ENCODE results near the gene LYVE1. TPM values are rescaled to one million over a fixed set of nuclear protein-coding genes. Genes with fewer than 3 reads are reported as not detected.

LYVE1 gene
- total and polyA plus RNA-seq, 5 donors from 2014 or later = not detected

DNA sequence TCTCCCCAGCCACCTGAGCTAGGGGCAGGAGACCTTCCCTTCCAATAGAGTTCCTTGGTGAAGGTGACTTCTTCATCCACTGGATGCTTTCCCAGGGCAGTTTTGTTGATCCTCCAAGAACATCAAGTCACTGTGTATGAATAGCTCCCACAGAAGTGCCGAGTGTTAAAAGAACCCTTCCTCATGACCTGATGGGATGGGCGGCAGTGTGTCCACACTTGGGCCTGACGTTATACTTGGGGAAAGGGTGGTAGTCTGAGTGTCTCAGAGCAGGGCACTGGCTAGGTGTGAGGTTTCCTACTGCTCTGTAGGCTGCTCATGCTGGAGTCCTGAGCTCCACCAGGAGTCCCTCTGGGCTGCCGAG lies 7.6 kb upstream of the LYVE1 start:
- Mint-ChIP-seq H3K27ac (no peak overlapping the region), H3K4me3 (no peak overlapping the region), H3K9me3 (no peaks in the 10 kb centered on the region), H3K36me3 (no peaks in the 10 kb centered on the region), H3K27me3 (peaks cover 24% of the 10 kb centered on the region), H3K4me1 (no peaks in the 10 kb centered on the region)
- Histone ChIP-seq H3K4me1 (ENCODE audit: control insufficient read depth, insufficient read depth, low read length, poor library complexity, severe bottlenecking) (no peaks in the 10 kb centered on the region), H3K36me3 (ENCODE audit: control insufficient read depth, insufficient read depth, low read length) (no peaks in the 10 kb centered on the region), H3K27ac (ENCODE audit: insufficient read depth, low read length, poor library complexity, severe bottlenecking) (no peak overlapping the region), H3K4me3 (ENCODE audit: low read depth, low read length) (no peak overlapping the region), H3K9me3 (ENCODE audit: control insufficient read depth in 2 of 2, low read length in 2 of 2) (no peaks in the 10 kb centered on the region), H3K27me3 (ENCODE audit: control insufficient read depth, insufficient read depth, low read length) (peaks cover 6% of the 10 kb centered on the region)
- no peak for DNase-seq
- ATAC-seq (ENCODE audit: low read depth in 2 of 2) = no peak

DNA sequence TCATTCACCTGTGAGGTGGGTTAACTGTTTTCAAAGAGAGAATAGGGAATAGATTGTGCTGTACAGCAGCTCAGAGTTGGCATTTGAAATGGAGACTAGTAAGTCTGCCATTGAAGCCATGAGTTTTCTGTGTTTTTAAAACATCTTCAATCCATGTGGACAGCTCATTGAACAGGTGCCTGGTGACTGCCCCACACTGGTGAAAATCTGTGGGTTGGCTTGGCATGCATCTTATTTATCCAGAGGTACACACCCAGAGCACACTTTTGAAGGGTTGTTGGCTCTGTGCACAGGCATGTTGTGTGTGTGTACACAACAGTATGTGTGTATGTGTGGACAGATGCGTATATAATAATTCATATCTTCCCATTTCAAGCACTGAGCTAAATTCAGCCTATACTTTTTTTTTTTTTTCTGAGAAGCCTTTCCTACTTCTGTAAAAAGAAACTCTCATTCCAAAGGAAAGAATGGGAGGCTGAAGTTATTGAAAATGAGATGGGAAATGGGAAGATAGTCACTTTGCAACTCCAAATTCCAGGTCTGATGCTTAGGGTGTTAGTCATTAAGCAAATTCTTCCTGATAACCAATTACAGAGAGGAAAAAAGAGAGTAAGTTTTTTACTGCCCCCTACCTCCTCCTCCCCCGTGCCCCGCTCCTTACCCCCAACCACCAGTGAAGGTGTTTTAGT lies 7.0 kb upstream of the LYVE1 start:
- no peaks in the 10 kb centered on the region for H3K36me3 ChIP-seq (ENCODE audit: control insufficient read depth, insufficient read depth, low read length)
- Mint-ChIP-seq H3K9me3 (no peaks in the 10 kb centered on the region), H3K27ac (no peak overlapping the region), H3K36me3 (no peaks in the 10 kb centered on the region), H3K4me3 (no peak overlapping the region), H3K4me1 (no peaks in the 10 kb centered on the region), H3K27me3 (peaks cover 24% of the 10 kb centered on the region)
- no peak overlapping the region for H3K27ac ChIP-seq (ENCODE audit: insufficient read depth, low read length, poor library complexity, severe bottlenecking)
- no peaks in the 10 kb centered on the region for H3K4me1 ChIP-seq (ENCODE audit: control insufficient read depth, insufficient read depth, low read length, poor library complexity, severe bottlenecking)
- H3K27me3 ChIP-seq (ENCODE audit: control insufficient read depth, insufficient read depth, low read length) = peaks cover 6% of the 10 kb centered on the region
- H3K9me3 ChIP-seq (ENCODE audit: control insufficient read depth in 2 of 2, low read length in 2 of 2) = no peaks in the 10 kb centered on the region
- ATAC-seq (ENCODE audit: low read depth in 2 of 2) (no peak), DNase-seq (no peak)
- no peak overlapping the region for H3K4me3 ChIP-seq (ENCODE audit: low read depth, low read length)

DNA sequence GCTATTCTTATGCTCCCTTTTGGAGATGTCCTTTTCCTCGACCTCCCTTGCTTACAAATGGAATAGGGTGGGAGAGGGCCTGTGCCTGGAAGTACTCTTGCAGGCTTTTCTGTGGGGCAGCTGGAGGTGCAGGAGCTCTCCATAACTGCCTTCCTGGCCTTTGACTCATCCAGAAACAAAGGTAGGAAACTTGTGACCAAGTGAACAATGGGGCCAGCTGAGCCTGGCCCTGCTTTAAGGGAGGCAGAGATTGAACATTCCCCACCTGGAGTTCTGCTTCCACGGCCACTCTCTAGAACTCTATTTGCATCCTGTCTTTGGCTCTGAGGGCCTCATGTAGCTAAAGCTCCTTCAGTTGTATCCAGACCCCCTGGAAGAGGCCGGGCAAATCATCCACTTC lies 5.1 kb upstream of the LYVE1 start:
- H3K27me3 Mint-ChIP-seq = peaks cover 19% of the 10 kb centered on the region
- H3K36me3 ChIP-seq (ENCODE audit: control insufficient read depth, insufficient read depth, low read length) = no peaks in the 10 kb centered on the region
- no peak overlapping the region for H3K4me3 Mint-ChIP-seq
- H3K9me3 ChIP-seq (ENCODE audit: control insufficient read depth in 2 of 2, low read length in 2 of 2) = no peaks in the 10 kb centered on the region
- H3K9me3 Mint-ChIP-seq = no peaks in the 10 kb centered on the region
- no peaks in the 10 kb centered on the region for H3K36me3 Mint-ChIP-seq
- peaks cover 1% of the 10 kb centered on the region for H3K27me3 ChIP-seq (ENCODE audit: control insufficient read depth, insufficient read depth, low read length)
- ATAC-seq (ENCODE audit: low read depth in 2 of 2) (no peak), DNase-seq (no peak)
- no peak overlapping the region for H3K27ac Mint-ChIP-seq
- H3K4me1 ChIP-seq (ENCODE audit: control insufficient read depth, insufficient read depth, low read length, poor library complexity, severe bottlenecking) = no peaks in the 10 kb centered on the region
- no peak overlapping the region for H3K4me3 ChIP-seq (ENCODE audit: low read depth, low read length)
- H3K27ac ChIP-seq (ENCODE audit: insufficient read depth, low read length, poor library complexity, severe bottlenecking) = no peak overlapping the region
- no peaks in the 10 kb centered on the region for H3K4me1 Mint-ChIP-seq

DNA sequence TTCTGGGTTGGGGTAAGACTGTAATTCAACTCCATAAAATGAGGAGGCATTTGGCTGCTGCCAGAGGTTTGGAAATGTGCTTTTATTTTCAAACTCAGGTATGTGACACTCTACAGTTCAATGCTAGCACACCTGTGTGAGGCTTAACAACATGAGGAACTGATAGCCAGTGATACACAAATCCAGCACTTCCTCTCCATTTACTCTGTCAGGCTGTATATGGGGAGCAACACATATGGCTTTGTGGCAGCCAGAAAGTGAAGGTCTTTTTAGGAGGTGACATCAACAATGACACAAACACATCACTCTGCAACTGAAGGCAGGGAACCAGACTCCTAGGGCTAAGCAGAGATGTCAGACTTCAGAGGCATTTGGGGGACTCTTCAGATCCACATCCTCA lies 4.6 kb upstream of the LYVE1 start:
- peaks cover 15% of the 10 kb centered on the region for H3K27me3 Mint-ChIP-seq
- H3K4me1 Mint-ChIP-seq = no peaks in the 10 kb centered on the region
- peaks cover 3% of the 10 kb centered on the region for H3K27me3 ChIP-seq (ENCODE audit: control insufficient read depth, insufficient read depth, low read length)
- H3K36me3 Mint-ChIP-seq = no peaks in the 10 kb centered on the region
- no peak overlapping the region for H3K4me3 Mint-ChIP-seq
- no peaks in the 10 kb centered on the region for H3K9me3 Mint-ChIP-seq
- no peak overlapping the region for H3K4me3 ChIP-seq (ENCODE audit: low read depth, low read length)
- no peak overlapping the region for H3K27ac ChIP-seq (ENCODE audit: insufficient read depth, low read length, poor library complexity, severe bottlenecking)
- H3K4me1 ChIP-seq (ENCODE audit: control insufficient read depth, insufficient read depth, low read length, poor library complexity, severe bottlenecking) = no peaks in the 10 kb centered on the region
- ATAC-seq (ENCODE audit: low read depth in 2 of 2) (no peak), DNase-seq (no peak)
- no peaks in the 10 kb centered on the region for H3K9me3 ChIP-seq (ENCODE audit: control insufficient read depth in 2 of 2, low read length in 2 of 2)
- H3K27ac Mint-ChIP-seq = no peak overlapping the region
- H3K36me3 ChIP-seq (ENCODE audit: control insufficient read depth, insufficient read depth, low read length) = no peaks in the 10 kb centered on the region

DNA sequence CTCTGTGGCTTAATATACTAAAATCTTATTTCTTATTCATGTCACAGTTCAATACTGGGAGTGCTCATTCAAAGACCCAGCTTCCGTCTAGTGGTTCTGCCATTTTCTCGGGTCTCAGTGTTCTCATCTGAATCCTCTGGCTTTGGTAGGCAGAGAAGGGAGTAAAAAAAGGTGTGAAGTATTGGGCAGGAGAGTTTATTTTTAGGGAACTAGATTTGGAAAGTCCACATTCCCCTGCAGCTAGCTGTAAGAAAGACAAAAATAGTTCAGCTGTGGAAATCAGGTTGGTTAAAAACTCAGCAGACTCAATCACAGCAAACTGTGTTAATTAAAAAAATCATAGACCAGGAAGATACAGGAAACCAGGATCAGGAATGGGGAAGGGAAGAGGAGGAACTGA lies 4.1 kb upstream of the LYVE1 start:
- Histone ChIP-seq H3K4me1 (ENCODE audit: control insufficient read depth, insufficient read depth, low read length, poor library complexity, severe bottlenecking) (no peaks in the 10 kb centered on the region), H3K4me3 (ENCODE audit: low read depth, low read length) (no peak overlapping the region), H3K27me3 (ENCODE audit: control insufficient read depth, insufficient read depth, low read length) (peaks cover 4% of the 10 kb centered on the region), H3K9me3 (ENCODE audit: control insufficient read depth in 2 of 2, low read length in 2 of 2) (no peaks in the 10 kb centered on the region), H3K27ac (ENCODE audit: insufficient read depth, low read length, poor library complexity, severe bottlenecking) (no peak overlapping the region), H3K36me3 (ENCODE audit: control insufficient read depth, insufficient read depth, low read length) (no peaks in the 10 kb centered on the region)
- ATAC-seq (ENCODE audit: low read depth in 2 of 2) (no peak), DNase-seq (no peak)
- no peak overlapping the region for H3K27ac Mint-ChIP-seq
- H3K4me1 Mint-ChIP-seq = no peaks in the 10 kb centered on the region
- H3K4me3 Mint-ChIP-seq = no peak overlapping the region
- no peaks in the 10 kb centered on the region for H3K9me3 Mint-ChIP-seq
- no peaks in the 10 kb centered on the region for H3K36me3 Mint-ChIP-seq
- H3K27me3 Mint-ChIP-seq = peaks cover 15% of the 10 kb centered on the region

DNA sequence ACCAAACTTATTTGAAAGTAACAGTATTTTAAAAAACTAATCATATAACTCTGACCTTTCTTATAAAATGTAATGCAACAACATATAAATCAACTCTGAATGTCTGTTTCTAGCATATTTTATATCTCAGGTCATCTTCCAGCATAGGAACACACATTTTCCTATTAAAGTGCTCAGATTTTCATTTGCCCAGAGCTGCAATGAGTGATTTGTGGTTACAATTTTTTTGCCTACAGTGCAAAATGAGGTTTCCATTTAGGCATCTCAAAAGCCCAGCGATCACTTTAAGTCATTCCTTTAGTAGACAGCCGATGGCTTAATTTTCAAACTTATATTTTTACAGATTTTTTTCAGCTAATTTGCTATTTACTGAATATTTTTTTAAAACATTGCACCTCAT lies 1.0 kb downstream of the LYVE1 start:
- Mint-ChIP-seq H3K36me3 (no peaks in the 10 kb centered on the region), H3K4me3 (no peak overlapping the region), H3K27ac (no peak overlapping the region), H3K27me3 (peaks cover 29% of the 10 kb centered on the region), H3K4me1 (no peaks in the 10 kb centered on the region), H3K9me3 (no peaks in the 10 kb centered on the region)
- Histone ChIP-seq H3K4me1 (ENCODE audit: control insufficient read depth, insufficient read depth, low read length, poor library complexity, severe bottlenecking) (no peaks in the 10 kb centered on the region), H3K27ac (ENCODE audit: insufficient read depth, low read length, poor library complexity, severe bottlenecking) (no peak overlapping the region), H3K9me3 (ENCODE audit: control insufficient read depth in 2 of 2, low read length in 2 of 2) (no peaks in the 10 kb centered on the region), H3K36me3 (ENCODE audit: control insufficient read depth, insufficient read depth, low read length) (no peaks in the 10 kb centered on the region), H3K4me3 (ENCODE audit: low read depth, low read length) (no peak overlapping the region), H3K27me3 (ENCODE audit: control insufficient read depth, insufficient read depth, low read length) (peaks cover 10% of the 10 kb centered on the region)
- ATAC-seq (ENCODE audit: low read depth in 2 of 2) (no peak), DNase-seq (no peak)

- Mint-ChIP-seq H3K9me3 (no peaks in the 10 kb centered on the region), H3K4me3 (no peak overlapping the region), H3K4me1 (no peaks in the 10 kb centered on the region), H3K36me3 (no peaks in the 10 kb centered on the region), H3K27ac (no peak overlapping the region), H3K27me3 (peaks cover 22% of the 10 kb centered on the region)
- Histone ChIP-seq H3K4me3 (ENCODE audit: low read depth, low read length) (no peak overlapping the region), H3K27ac (ENCODE audit: insufficient read depth, low read length, poor library complexity, severe bottlenecking) (no peak overlapping the region), H3K27me3 (ENCODE audit: control insufficient read depth, insufficient read depth, low read length) (peaks cover 10% of the 10 kb centered on the region), H3K4me1 (ENCODE audit: control insufficient read depth, insufficient read depth, low read length, poor library complexity, severe bottlenecking) (no peaks in the 10 kb centered on the region), H3K9me3 (ENCODE audit: control insufficient read depth in 2 of 2, low read length in 2 of 2) (no peaks in the 10 kb centered on the region), H3K36me3 (ENCODE audit: control insufficient read depth, insufficient read depth, low read length) (no peaks in the 10 kb centered on the region)
- DNase-seq (no peak), ATAC-seq (ENCODE audit: low read depth in 2 of 2) (no peak)
Measured at GRCh38 chr11:10566257-10566957, 2.1 kb downstream of the LYVE1 start.

GRCh38 chr11:10565493-10565892 lies 3.0 kb downstream of the LYVE1 start:
- Mint-ChIP-seq H3K36me3 (no peaks in the 10 kb centered on the region), H3K4me1 (no peaks in the 10 kb centered on the region), H3K27me3 (peaks cover 19% of the 10 kb centered on the region), H3K4me3 (no peak overlapping the region), H3K9me3 (no peaks in the 10 kb centered on the region), H3K27ac (no peak overlapping the region)
- H3K27ac ChIP-seq (ENCODE audit: insufficient read depth, low read length, poor library complexity, severe bottlenecking) = no peak overlapping the region
- H3K4me3 ChIP-seq (ENCODE audit: low read depth, low read length) = no peak overlapping the region
- DNase-seq (no peak), ATAC-seq (ENCODE audit: low read depth in 2 of 2) (no peak)
- peaks cover 10% of the 10 kb centered on the region for H3K27me3 ChIP-seq (ENCODE audit: control insufficient read depth, insufficient read depth, low read length)
- H3K9me3 ChIP-seq (ENCODE audit: control insufficient read depth in 2 of 2, low read length in 2 of 2) = no peaks in the 10 kb centered on the region
- no peaks in the 10 kb centered on the region for H3K4me1 ChIP-seq (ENCODE audit: control insufficient read depth, insufficient read depth, low read length, poor library complexity, severe bottlenecking)
- no peaks in the 10 kb centered on the region for H3K36me3 ChIP-seq (ENCODE audit: control insufficient read depth, insufficient read depth, low read length)

Data from CD4-positive, CD25-positive, alpha-beta regulatory T cell (primary cell).